WTC11 (cell line): ENCODE data around the gene KLRD1.
"Not testable (repeated sequence)": the region's sequence is repeated elsewhere in the genome, so short reads cannot be mapped to it uniquely, and the experiment has no call there.

Source experiments
- CREB1 ChIP-seq: sonication (generic); formaldehyde crosslinking; IDR thresholded peaks from 2 replicates; pipeline ENCODE4 v1.8.0; 2023; ENCODE audit warnings: mild to moderate bottlenecking, missing genetic modification reagents
- FOXJ3 ChIP-seq: sonication (generic); formaldehyde crosslinking; IDR thresholded peaks from 2 replicates; pipeline ENCODE4 v1.9.0; 2021; ENCODE audit warnings: missing genetic modification reagents, mild to moderate bottlenecking, borderline replicate concordance
- JUN ChIP-seq: sonication (generic); formaldehyde crosslinking; IDR thresholded peaks from 2 replicates; pipeline ENCODE4 v1.8.0; 2023; ENCODE audit warnings: mild to moderate bottlenecking, missing genetic modification reagents
- NFATC4 ChIP-seq: fragments of 250-450 bp; sonication (Bioruptor Pico); IDR thresholded peaks from 2 replicates; pipeline ENCODE4 v1.9.0; 2021; ENCODE audit warnings: mild to moderate bottlenecking
- NFE2L1 ChIP-seq: sonication (generic); formaldehyde crosslinking; IDR thresholded peaks from 2 replicates; pipeline ENCODE4 v1.8.1; 2023; ENCODE audit warnings: missing genetic modification reagents
- OVOL2 ChIP-seq: fragments of 250-450 bp; sonication (Bioruptor Pico); IDR thresholded peaks from 2 replicates; pipeline ENCODE4 v1.9.0; 2021; ENCODE audit warnings: mild to moderate bottlenecking, borderline replicate concordance
- PRRX2 ChIP-seq: fragments of 250-450 bp; sonication (Bioruptor Pico); IDR thresholded peaks from 2 replicates; pipeline ENCODE4 v1.8.0; 2021; ENCODE audit warnings: mild to moderate bottlenecking
- SOX15 ChIP-seq: fragments of 250-450 bp; sonication (Bioruptor Pico); IDR thresholded peaks from 2 replicates; pipeline ENCODE4 v1.9.0; 2021; ENCODE audit warnings: mild to moderate bottlenecking
- TP53 ChIP-seq: sonication (generic); formaldehyde crosslinking; IDR thresholded peaks from 2 replicates; pipeline ENCODE4 v1.8.1; 2023; ENCODE audit warnings: mild to moderate bottlenecking, missing genetic modification reagents
- TF ChIP-seq, protein P1 (sequence below): fragments of 200-600 bp; IDR thresholded peaks from 2 replicates; pipeline ENCODE4 v1.8.0; 2022; ENCODE audit warnings: antibody characterized with exemption
- TF ChIP-seq, protein P2 (sequence below): sonication (generic); formaldehyde crosslinking; IDR thresholded peaks from 2 replicates; pipeline ENCODE4 v1.8.1; 2022; ENCODE audit warnings: missing genetic modification reagents, borderline replicate concordance
- TF ChIP-seq, protein P3 (sequence below): sonication (generic); formaldehyde crosslinking; IDR thresholded peaks from 2 replicates; pipeline ENCODE4 v1.8.1; 2023; ENCODE audit warnings: mild to moderate bottlenecking, moderate library complexity, missing genetic modification reagents
- TF ChIP-seq, protein P4 (sequence below): sonication (generic); formaldehyde crosslinking; IDR thresholded peaks from 2 replicates; pipeline ENCODE4 v1.8.0; 2023; ENCODE audit warnings: mild to moderate bottlenecking, missing genetic modification reagents
- TF ChIP-seq, protein P5 (sequence below): sonication (generic); formaldehyde crosslinking; IDR thresholded peaks from 2 replicates; pipeline ENCODE4 v1.8.1; 2022; ENCODE audit warnings: mild to moderate bottlenecking, missing genetic modification reagents, moderate library complexity, borderline replicate concordance

DNA sequence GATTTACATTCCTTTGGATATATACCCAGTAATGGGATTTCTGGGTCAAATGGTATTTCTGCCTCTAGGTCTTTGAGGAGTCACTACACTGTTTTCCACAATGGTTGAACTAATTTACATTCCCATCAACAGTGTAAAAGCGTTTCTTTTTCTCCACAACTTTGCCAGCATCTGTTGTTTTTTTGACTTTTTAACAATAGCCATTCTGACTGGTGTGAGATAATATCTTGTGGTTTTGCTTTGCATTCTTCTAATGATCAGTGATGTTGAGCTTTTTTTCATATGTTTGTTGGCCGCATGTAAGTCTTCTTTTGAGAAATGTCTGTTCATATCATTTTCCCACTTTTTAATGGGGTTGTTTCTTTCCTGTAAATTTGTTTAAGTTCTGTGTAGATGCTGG, 33.3 kb downstream of the KLRD1 start:
- TF ChIP-seq, protein P1, sequence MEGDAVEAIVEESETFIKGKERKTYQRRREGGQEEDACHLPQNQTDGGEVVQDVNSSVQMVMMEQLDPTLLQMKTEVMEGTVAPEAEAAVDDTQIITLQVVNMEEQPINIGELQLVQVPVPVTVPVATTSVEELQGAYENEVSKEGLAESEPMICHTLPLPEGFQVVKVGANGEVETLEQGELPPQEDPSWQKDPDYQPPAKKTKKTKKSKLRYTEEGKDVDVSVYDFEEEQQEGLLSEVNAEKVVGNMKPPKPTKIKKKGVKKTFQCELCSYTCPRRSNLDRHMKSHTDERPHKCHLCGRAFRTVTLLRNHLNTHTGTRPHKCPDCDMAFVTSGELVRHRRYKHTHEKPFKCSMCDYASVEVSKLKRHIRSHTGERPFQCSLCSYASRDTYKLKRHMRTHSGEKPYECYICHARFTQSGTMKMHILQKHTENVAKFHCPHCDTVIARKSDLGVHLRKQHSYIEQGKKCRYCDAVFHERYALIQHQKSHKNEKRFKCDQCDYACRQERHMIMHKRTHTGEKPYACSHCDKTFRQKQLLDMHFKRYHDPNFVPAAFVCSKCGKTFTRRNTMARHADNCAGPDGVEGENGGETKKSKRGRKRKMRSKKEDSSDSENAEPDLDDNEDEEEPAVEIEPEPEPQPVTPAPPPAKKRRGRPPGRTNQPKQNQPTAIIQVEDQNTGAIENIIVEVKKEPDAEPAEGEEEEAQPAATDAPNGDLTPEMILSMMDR: not testable (repeated sequence)
- TF ChIP-seq PRRX2, CREB1, JUN, SOX15, FOXJ3, TP53, OVOL2, NFE2L1, NFATC4 (CRISPR knock-in tag): not testable (repeated sequence)
- TF ChIP-seq, protein P2, sequence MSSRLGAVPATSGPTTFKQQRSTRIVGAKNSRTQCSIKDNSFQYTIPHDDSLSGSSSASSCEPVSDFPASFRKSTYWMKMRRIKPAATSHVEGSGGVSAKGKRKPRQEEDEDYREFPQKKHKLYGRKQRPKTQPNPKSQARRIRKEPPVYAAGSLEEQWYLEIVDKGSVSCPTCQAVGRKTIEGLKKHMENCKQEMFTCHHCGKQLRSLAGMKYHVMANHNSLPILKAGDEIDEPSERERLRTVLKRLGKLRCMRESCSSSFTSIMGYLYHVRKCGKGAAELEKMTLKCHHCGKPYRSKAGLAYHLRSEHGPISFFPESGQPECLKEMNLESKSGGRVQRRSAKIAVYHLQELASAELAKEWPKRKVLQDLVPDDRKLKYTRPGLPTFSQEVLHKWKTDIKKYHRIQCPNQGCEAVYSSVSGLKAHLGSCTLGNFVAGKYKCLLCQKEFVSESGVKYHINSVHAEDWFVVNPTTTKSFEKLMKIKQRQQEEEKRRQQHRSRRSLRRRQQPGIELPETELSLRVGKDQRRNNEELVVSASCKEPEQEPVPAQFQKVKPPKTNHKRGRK: not testable (repeated sequence)
- TF ChIP-seq, protein P3, sequence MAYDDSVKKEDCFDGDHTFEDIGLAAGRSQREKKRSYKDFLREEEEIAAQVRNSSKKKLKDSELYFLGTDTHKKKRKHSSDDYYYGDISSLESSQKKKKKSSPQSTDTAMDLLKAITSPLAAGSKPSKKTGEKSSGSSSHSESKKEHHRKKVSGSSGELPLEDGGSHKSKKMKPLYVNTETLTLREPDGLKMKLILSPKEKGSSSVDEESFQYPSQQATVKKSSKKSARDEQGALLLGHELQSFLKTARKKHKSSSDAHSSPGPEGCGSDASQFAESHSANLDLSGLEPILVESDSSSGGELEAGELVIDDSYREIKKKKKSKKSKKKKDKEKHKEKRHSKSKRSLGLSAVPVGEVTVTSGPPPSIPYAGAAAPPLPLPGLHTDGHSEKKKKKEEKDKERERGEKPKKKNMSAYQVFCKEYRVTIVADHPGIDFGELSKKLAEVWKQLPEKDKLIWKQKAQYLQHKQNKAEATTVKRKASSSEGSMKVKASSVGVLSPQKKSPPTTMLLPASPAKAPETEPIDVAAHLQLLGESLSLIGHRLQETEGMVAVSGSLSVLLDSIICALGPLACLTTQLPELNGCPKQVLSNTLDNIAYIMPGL (CRISPR knock-in tag): not testable (repeated sequence)
- TF ChIP-seq, protein P4, sequence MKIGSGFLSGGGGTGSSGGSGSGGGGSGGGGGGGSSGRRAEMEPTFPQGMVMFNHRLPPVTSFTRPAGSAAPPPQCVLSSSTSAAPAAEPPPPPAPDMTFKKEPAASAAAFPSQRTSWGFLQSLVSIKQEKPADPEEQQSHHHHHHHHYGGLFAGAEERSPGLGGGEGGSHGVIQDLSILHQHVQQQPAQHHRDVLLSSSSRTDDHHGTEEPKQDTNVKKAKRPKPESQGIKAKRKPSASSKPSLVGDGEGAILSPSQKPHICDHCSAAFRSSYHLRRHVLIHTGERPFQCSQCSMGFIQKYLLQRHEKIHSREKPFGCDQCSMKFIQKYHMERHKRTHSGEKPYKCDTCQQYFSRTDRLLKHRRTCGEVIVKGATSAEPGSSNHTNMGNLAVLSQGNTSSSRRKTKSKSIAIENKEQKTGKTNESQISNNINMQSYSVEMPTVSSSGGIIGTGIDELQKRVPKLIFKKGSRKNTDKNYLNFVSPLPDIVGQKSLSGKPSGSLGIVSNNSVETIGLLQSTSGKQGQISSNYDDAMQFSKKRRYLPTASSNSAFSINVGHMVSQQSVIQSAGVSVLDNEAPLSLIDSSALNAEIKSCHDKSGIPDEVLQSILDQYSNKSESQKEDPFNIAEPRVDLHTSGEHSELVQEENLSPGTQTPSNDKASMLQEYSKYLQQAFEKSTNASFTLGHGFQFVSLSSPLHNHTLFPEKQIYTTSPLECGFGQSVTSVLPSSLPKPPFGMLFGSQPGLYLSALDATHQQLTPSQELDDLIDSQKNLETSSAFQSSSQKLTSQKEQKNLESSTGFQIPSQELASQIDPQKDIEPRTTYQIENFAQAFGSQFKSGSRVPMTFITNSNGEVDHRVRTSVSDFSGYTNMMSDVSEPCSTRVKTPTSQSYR (CRISPR knock-in tag): not testable (repeated sequence)
- TF ChIP-seq, protein P5, sequence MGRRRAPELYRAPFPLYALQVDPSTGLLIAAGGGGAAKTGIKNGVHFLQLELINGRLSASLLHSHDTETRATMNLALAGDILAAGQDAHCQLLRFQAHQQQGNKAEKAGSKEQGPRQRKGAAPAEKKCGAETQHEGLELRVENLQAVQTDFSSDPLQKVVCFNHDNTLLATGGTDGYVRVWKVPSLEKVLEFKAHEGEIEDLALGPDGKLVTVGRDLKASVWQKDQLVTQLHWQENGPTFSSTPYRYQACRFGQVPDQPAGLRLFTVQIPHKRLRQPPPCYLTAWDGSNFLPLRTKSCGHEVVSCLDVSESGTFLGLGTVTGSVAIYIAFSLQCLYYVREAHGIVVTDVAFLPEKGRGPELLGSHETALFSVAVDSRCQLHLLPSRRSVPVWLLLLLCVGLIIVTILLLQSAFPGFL: not testable (repeated sequence)
